CD4-positive, CD25-positive, alpha-beta regulatory T cell (primary cell): Measurements from ENCODE around the gene ING1. TPM values are rescaled to one million over a fixed set of nuclear protein-coding genes. Genes with fewer than 3 reads are reported as not detected.

Experiments used
- ATAC-seq, 2 donors: fragments of 150-1000 bp; cut with Tn5 transposase; one replicate each; pipeline ENCODE4 v1.10.0; 2021; ENCODE audit warnings: low read depth in 2 of 2, moderate number of reproducible peaks in 2 of 2, moderate library complexity in 1 of 2
- DNase-seq, 3 donors: peaks; one replicate each; pipeline versions ENCODE4 v3.0.0 to v3.0.0-alpha.2; 2012 to 2022; ENCODE audit warnings: mixed read lengths in 1 of 3
- H3K27ac ChIP-seq: one replicate; pipeline ENCODE4 v1.7.0; 2013; ENCODE audit warnings: mild to moderate bottlenecking, low read length; ENCODE audit not compliant: insufficient read depth, poor library complexity, severe bottlenecking
- H3K27me3 ChIP-seq: one replicate; pipeline ENCODE4 v1.7.0; 2013; ENCODE audit warnings: low read length; ENCODE audit not compliant: control insufficient read depth, insufficient read depth
- H3K36me3 ChIP-seq: one replicate; pipeline ENCODE4 v1.7.0; 2013; ENCODE audit warnings: mild to moderate bottlenecking, low read length, moderate library complexity; ENCODE audit not compliant: control insufficient read depth, insufficient read depth
- H3K4me1 ChIP-seq: 2 replicates; pipeline ENCODE4 v1.7.0; 2013; ENCODE audit warnings: mild to moderate bottlenecking, low read length; ENCODE audit not compliant: insufficient read depth, control insufficient read depth, poor library complexity, severe bottlenecking
- H3K4me3 ChIP-seq: one replicate; pipeline ENCODE4 v1.7.0; 2013; ENCODE audit warnings: low read depth, mild to moderate bottlenecking, low read length, moderate library complexity
- H3K9me3 ChIP-seq, 2 experiments: 1 replicate in 1 of 2; 2 replicates in 1 of 2; pipeline ENCODE4 v1.7.0; 2013; ENCODE audit warnings: low read length in 2 of 2, mild to moderate bottlenecking in 1 of 2, moderate library complexity in 1 of 2; ENCODE audit not compliant: control insufficient read depth in 2 of 2
- H3K27ac Mint-ChIP-seq, 3 donors: one replicate each; pipeline ENCODE4 v1.8.0; 2020 to 2022; ENCODE audit warnings: mild to moderate bottlenecking in 3 of 3, mixed read lengths in 3 of 3, moderate library complexity in 2 of 3
- H3K27me3 Mint-ChIP-seq: one replicate; pipeline ENCODE4 v1.8.0; 2022; ENCODE audit warnings: mild to moderate bottlenecking, mixed read lengths
- H3K36me3 Mint-ChIP-seq: one replicate; pipeline ENCODE4 v1.8.0; 2020; ENCODE audit warnings: mixed read lengths
- H3K4me1 Mint-ChIP-seq, 4 donors: one replicate each; pipeline ENCODE4 v1.8.0; 2020 to 2022; ENCODE audit warnings: mixed read lengths in 4 of 4, mild to moderate bottlenecking in 1 of 4
- H3K4me3 Mint-ChIP-seq, 4 donors: one replicate each; pipeline ENCODE4 v1.8.0; 2020 to 2022; ENCODE audit warnings: mild to moderate bottlenecking in 4 of 4, mixed read lengths in 4 of 4, moderate library complexity in 3 of 4
- H3K9me3 Mint-ChIP-seq, 7 donors: one replicate each; pipeline ENCODE4 v1.8.0; 2020 to 2022; ENCODE audit warnings: mixed read lengths in 7 of 7, mild to moderate bottlenecking in 3 of 7, moderate library complexity in 2 of 7
- polyA plus RNA-seq, 4 donors: library from polyadenylated mRNA; unstranded; fragments of 300-500 nt; fragmentation: Illumina TruSeq; gene quantifications; one replicate each; pipeline ENCODE4 v1.2.3, GENCODE V29; 2021
- total RNA-seq: library from RNA; stranded (reverse); gene quantifications from one replicate; pipeline ENCODE4 v1.2.3, GENCODE V29; 2022

The ING1 gene
- total and polyA plus RNA-seq, 5 donors from 2014 or later: 13.1 to 16.8 (median 15.2) TPM

GRCh38 chr13:110702089-110702488 lies 11.4 kb upstream of the ING1 start:
- H3K4me1 ChIP-seq: peaks cover 36% of the 10 kb centered on the region
- Mint-ChIP-seq H3K36me3 (peaks cover 25% of the 10 kb centered on the region), H3K4me3 (peak overlapping the region in 1 of 4 donors; percentile 33), H3K9me3 (no peaks in the 10 kb centered on the region), H3K27me3 (no peaks in the 10 kb centered on the region), H3K4me1 (peaks cover 9 to 76% (median 48%) of the 10 kb centered on the region in 4 donors), H3K27ac (peak overlapping the region in 1 of 3 donors; percentile 13)
- ATAC-seq: no peak
- no peak overlapping the region for H3K27ac ChIP-seq
- no peaks in the 10 kb centered on the region for H3K9me3 ChIP-seq
- H3K4me3 ChIP-seq: no peak overlapping the region
- DNase-seq: no peak
- no peaks in the 10 kb centered on the region for H3K27me3 ChIP-seq
- H3K36me3 ChIP-seq: peaks cover 58% of the 10 kb centered on the region

GRCh38 chr13:110702591-110703526 lies 10.6 kb upstream of the ING1 start:
- H3K4me3 Mint-ChIP-seq: peak overlapping the region in 3 of 4 donors; percentile 27 to 69 (median 43)
- Histone ChIP-seq H3K4me3 (no peak overlapping the region), H3K36me3 (peaks cover 51% of the 10 kb centered on the region), H3K27ac (no peak overlapping the region), H3K27me3 (no peaks in the 10 kb centered on the region), H3K4me1 (peaks cover 36% of the 10 kb centered on the region), H3K9me3 (no peaks in the 10 kb centered on the region)
- H3K27me3 Mint-ChIP-seq: no peaks in the 10 kb centered on the region
- peak overlapping the region in 1 of 3 donors; percentile 13 for H3K27ac Mint-ChIP-seq
- peaks cover 10 to 73% (median 49%) of the 10 kb centered on the region in 4 donors for H3K4me1 Mint-ChIP-seq
- DNase-seq (no peak), ATAC-seq (no peak)
- peaks cover 25% of the 10 kb centered on the region for H3K36me3 Mint-ChIP-seq
- no peaks in the 10 kb centered on the region for H3K9me3 Mint-ChIP-seq

GRCh38 chr13:110705356-110705825 lies 8.1 kb upstream of the ING1 start:
- Mint-ChIP-seq H3K4me1 (peaks cover 13 to 61% (median 36%) of the 10 kb centered on the region in 4 donors), H3K4me3 (peak overlapping the region; percentile 94 to 96 (median 95)), H3K9me3 (no peaks in the 10 kb centered on the region), H3K27me3 (no peaks in the 10 kb centered on the region), H3K27ac (peak overlapping the region; percentile 44 to 94 (median 71)), H3K36me3 (peaks cover 9% of the 10 kb centered on the region)
- ATAC-seq: no peak
- no peak for DNase-seq
- H3K27ac ChIP-seq: peak overlapping the region; percentile 70
- H3K36me3 ChIP-seq: peaks cover 26% of the 10 kb centered on the region
- no peaks in the 10 kb centered on the region for H3K9me3 ChIP-seq
- H3K27me3 ChIP-seq: no peaks in the 10 kb centered on the region
- H3K4me3 ChIP-seq: peak overlapping the region; percentile 82
- peaks cover 36% of the 10 kb centered on the region for H3K4me1 ChIP-seq

- Mint-ChIP-seq H3K36me3 (peaks cover 9% of the 10 kb centered on the region), H3K4me3 (peak within 1 kb of the TSS; percentile 94 to 96 (median 95)), H3K27ac (peak within 1 kb of the TSS; percentile 86 to 94 (median 93)), H3K27me3 (no peaks in the 10 kb centered on the region), H3K4me1 (peaks cover 13 to 58% (median 33%) of the 10 kb centered on the region in 4 donors), H3K9me3 (no peaks in the 10 kb centered on the region)
- Histone ChIP-seq H3K4me1 (peaks cover 36% of the 10 kb centered on the region), H3K36me3 (peaks cover 20% of the 10 kb centered on the region), H3K27me3 (no peaks in the 10 kb centered on the region), H3K4me3 (peak within 1 kb of the TSS; percentile 82), H3K9me3 (no peaks in the 10 kb centered on the region), H3K27ac (peak within 1 kb of the TSS; percentile 80)
- peak; percentile 86 to 98 (median 92) for DNase-seq
- ATAC-seq: peak; percentile 88 to 89
Observed at GRCh38 chr13:110705826-110706569, 7.5 kb upstream of the ING1 start, which contains the start of gene CARS2. Gene CARS2 (minus strand): TSS chr13:110706116. CDS start chr13:110706093, 23 bp downstream.

GRCh38 chr13:110706570-110707372 lies 6.7 kb upstream of the ING1 start:
- peak; percentile 9 to 10 for ATAC-seq
- Mint-ChIP-seq H3K4me1 (peaks cover 12 to 57% (median 38%) of the 10 kb centered on the region in 4 donors), H3K9me3 (no peaks in the 10 kb centered on the region), H3K36me3 (peaks cover 9% of the 10 kb centered on the region), H3K27me3 (no peaks in the 10 kb centered on the region), H3K27ac (peak overlapping the region; percentile 75 to 93 (median 86)), H3K4me3 (peak overlapping the region; percentile 82 to 96 (median 94))
- peak overlapping the region; percentile 80 for H3K27ac ChIP-seq
- no peaks in the 10 kb centered on the region for H3K27me3 ChIP-seq
- H3K4me1 ChIP-seq: peaks cover 41% of the 10 kb centered on the region
- H3K4me3 ChIP-seq: peak overlapping the region; percentile 62
- H3K36me3 ChIP-seq: peaks cover 14% of the 10 kb centered on the region
- H3K9me3 ChIP-seq: no peaks in the 10 kb centered on the region
- no peak for DNase-seq

GRCh38 chr13:110712081-110712848 lies 1.2 kb upstream of the ING1 start:
- Histone ChIP-seq H3K9me3 (no peaks in the 10 kb centered on the region), H3K27ac (peak overlapping the region; percentile 97), H3K4me1 (peaks cover 22% of the 10 kb centered on the region), H3K27me3 (no peaks in the 10 kb centered on the region), H3K4me3 (peak overlapping the region; percentile 92), H3K36me3 (no peaks in the 10 kb centered on the region)
- peak overlapping the region; percentile 92 to 98 (median 95) for H3K4me3 Mint-ChIP-seq
- peaks cover 0 to 2% (median 0%) of the 10 kb centered on the region in 7 donors for H3K9me3 Mint-ChIP-seq
- peak; percentile 12 for ATAC-seq
- peaks cover 18% of the 10 kb centered on the region for H3K27me3 Mint-ChIP-seq
- H3K36me3 Mint-ChIP-seq: no peaks in the 10 kb centered on the region
- peak overlapping the region; percentile 94 to 97 (median 96) for H3K27ac Mint-ChIP-seq
- peaks cover 11 to 24% (median 16%) of the 10 kb centered on the region in 4 donors for H3K4me1 Mint-ChIP-seq
- DNase-seq: peak in 2 of 3 donors; percentile 82 to 90
